HPDE6-E6E7 (cell line): ENCODE measurements around the gene TMEM169.
"Not testable (repeated sequence)": the region's sequence is repeated elsewhere in the genome, so short reads cannot be mapped to it uniquely, and the experiment has no call there.

Experiments used
- DNase-seq: peaks from one replicate; pipeline ENCODE4 v3.0.0; 2011; ENCODE audit warnings: missing footprints; ENCODE audit errors: extremely low spot score

The TMEM169 gene

DNA sequence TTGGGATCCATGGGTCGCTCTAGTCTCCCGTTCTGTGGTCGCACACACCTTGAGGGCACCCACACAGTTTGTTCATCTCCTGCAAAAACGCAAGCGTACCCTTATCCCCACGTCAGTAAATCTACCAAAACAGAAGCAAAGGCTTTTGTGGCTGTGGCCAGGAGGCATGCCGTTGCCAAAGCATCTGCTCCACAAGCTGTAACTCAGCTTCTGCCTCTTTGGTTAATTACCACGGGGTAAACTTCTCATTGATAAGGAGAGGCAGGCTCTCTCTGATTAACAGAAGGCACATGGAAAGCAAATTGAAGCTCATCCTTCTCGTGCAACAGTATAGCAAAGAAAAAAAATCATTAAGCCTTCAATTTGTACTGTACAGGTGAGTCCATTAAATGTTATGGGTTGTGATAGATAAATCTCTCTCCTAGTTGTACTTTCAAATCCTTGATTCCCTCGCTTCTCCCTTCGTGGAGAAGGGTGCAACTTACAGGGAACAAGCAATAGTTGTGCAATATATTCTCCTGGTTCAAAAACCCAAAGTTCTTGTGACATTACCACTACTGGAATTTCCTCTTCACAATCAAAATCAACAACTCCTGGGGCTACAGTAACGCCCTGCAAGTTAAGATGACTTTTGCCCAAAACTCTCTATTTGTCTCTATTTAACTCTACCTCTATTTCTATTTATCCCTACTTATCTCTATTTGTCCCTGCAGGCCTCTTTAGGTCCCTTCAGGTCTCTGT lies 10.4 kb upstream of the TMEM169 start:
- DNase-seq, result no peak

DNA sequence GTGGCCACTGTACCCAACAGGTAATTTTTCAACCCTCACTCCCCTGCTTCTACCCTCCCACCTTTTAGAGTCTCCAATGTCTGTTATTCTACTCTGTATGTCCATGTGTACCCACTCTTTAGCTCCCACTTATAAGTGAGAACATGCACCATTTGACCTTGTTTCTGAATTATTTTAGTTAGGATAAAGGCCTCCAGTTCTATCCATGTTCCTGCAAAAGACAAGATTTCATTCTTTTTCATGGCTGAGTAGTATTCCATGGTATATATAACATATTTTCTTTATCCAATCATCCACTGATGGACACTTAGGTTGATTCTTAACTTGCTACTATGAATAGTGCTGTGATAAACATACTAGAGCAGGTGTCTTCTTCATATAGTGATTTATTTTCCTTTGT lies 9.2 kb upstream of the TMEM169 start:
- no peak for DNase-seq

DNA sequence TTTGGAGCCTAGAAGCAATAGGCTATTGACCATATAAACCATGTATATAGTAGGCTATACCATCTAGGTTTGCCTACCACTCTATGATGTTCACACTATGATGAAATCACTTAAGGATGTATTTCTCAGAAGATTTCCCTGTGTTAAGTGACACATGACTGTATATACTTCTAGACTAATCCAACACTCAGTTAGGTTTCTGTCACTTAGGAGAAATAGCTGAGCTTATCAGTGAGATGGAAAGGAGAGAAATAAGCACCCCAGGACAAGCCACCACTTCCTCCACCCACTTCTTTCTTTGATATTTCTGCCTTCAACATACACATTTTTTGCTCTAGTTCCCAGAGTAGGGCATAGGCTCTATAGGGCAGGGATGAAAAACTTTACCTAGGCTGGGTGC lies 7.9 kb upstream of the TMEM169 start:
- DNase-seq, result no peak

DNA sequence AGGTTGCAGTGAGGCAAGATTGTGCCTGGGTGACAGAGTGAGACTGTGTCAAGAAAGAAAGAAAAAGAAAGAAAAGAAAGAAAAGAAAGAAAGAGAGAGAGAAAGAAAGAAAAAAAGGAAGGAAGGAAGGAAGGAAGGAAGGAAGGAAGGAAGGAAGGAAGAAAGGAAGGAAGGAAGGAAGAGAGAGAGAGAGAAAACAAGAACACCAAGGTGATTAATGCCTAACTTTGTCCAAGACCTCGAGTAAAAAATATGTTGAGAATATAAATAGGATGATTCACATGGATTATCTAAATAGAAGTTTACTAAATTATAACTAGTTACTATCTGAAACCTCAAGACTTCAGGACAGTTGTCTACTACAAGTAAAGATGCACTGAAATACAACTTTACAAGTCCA lies 7.3 kb upstream of the TMEM169 start:
- no peak for DNase-seq

DNA sequence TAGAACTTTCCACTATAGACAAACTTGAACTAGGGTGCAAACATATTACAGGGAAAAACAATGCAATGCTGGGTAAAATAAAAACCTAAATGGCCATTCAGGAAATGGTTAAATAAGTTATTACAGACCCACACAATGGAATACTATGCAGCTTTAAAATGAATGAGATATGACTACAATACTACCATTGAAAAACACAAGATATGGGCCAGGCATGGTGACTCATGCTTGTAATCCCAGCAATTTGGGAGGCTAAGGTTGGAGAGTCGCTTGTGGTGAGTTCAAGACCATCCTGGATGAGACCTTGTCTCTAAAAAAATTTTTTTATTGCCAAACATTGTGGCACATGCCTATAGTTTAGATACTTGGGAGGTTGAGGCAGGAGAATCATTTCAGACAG lies 6.9 kb upstream of the TMEM169 start:
- DNase-seq, result no peak

DNA sequence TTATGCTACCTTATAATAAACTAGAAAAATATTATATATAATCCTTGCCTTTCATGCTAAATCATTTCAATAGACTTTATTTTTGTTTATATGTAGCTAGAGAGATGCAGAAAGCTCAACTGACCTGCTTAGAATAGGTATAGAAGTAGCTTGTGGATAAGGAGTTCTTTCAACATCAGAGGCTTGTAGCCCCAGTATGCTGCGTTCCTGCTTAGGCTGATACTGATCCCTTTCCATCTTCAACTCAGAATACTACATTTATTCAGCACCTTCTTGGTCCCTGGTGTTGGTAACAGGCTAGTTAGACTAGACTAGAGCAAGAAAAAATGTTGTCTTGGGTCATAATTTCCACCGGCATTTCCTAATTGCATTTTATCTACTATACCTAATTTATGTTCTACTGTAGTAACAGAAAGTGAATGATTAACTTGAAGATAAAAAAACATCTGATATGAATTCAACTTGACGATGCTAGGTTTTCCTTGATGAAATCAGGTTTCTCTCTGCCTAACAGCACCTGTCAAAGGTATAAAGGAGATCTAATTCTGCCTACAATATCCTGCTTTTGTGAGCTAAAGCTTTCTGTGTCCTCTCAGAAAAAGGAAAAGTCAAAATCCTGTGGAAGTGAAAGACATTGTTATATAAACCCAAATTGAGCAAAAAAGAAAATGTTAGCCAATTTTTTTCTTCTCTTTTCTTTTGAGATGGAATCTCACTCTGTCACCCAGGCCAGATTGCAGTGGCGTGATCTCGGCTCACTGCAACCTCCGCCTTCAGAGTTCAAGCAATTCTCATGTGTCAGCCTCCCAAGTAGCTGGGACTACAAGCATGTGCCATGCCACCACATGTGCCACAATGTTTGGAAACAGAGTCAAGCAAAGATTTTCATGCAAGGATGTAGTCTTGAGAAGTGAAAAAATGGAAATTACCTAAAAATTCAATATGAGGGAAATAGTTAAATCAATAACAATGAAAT lies 5.9 kb upstream of the TMEM169 start:
- DNase-seq, result no peak

DNA sequence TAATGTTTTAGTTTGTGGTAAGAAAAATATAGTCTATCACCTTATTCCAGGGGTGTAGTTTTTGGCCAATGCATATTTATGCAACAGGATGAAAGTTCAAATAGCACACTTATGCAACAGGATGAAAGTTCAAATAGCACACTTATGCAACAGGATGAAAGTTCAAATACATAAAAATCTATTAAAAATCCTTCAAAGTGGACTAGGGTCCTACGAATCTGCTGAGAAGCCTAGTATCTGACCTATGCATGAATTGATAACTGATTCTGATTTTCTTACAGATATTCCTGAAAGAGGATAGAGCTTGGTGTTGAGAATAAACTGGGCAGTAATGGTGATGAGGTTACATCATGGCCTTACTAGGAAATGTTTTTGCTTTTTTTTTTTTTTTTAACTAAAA lies 2.9 kb upstream of the TMEM169 start:
- DNase-seq, result no peak

DNA sequence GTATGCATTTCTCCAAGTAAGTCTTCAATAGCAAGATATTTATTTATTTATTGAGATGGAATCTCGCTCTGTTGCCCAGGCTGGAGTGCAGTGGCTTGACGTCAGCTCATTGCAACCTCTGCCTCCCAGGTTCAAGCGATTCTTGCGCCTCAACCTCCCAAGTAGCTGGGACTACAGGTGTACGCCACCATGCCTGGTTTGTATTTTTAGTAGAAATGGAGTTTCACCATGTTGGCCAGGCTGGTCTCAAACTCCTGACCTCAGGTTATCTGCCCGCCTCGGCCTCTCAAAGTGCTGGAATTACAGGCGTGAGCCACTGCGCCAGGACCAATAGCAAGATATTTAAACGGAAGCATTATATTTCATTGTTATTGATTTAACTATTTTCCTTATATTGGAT lies 1.7 kb upstream of the TMEM169 start:
- not testable (repeated sequence) for DNase-seq

DNA sequence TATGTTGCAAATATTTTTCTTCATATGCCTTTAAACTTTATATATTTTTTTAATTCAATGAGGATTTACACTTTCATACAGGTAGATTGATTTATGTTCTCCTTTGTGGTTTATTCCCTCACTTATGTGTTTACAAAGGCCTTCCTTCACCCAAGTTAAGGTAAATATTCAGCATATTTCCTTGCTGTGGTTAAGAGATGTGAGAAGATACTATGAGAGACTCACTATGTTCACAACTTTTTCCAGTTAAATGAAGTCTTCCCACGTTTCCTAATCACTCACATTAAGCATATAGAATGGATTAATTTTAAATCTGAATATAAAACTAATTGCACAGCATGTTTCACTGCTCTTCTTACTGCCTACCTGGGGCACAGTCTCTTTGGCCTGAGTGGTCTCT lies 707 bp upstream of the TMEM169 start:
- no peak for DNase-seq

DNA sequence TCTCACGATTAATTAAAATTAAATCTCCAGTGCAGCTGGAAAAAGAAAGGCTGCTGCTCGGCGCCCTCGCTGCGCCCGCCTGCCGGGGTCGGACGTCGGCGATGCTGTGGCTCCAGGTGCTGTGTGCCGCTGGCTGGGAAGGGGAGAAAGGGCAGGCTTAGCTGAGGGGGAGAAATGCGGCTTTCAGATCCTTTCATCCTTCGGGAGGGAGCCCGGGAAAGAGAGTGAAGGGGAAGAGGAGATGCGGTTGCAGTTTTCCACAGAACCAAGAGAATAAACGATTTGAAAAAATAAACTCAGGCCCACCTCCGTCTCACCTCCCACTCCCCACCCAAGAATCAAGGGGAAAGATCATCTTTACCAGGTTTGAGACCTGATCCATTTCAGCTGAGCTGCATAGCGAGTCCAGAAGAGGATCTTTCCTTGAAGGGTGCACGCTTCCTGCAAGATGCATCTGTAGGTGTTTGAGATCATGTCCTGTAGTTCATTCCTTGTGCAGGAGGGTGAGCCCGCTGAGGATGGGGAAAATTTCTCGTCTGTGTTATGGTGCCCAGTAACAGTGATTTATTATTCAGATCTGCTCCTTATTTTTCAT lies 495 bp downstream of the TMEM169 start:
- DNase-seq, result no peak

DNA sequence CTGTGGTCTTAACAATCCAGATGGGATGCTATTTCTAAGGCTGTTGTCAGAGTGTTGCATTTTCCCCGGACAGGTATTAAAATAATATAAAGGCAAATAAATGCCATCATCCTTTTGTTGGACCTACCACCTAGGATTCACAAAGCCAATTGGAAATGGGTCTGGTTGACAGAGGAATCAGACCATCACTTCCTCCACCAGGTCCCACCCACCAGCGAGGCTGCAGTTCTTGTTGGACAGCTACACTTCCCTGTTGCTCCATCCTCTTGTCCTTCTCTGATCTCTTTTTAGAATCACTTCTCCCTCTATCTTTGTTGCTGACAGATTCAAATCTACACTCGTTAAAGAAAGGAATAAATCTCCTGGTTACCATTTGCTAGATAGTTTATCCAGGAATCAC lies 1.1 kb downstream of the TMEM169 start:
- DNase-seq, result no peak

DNA sequence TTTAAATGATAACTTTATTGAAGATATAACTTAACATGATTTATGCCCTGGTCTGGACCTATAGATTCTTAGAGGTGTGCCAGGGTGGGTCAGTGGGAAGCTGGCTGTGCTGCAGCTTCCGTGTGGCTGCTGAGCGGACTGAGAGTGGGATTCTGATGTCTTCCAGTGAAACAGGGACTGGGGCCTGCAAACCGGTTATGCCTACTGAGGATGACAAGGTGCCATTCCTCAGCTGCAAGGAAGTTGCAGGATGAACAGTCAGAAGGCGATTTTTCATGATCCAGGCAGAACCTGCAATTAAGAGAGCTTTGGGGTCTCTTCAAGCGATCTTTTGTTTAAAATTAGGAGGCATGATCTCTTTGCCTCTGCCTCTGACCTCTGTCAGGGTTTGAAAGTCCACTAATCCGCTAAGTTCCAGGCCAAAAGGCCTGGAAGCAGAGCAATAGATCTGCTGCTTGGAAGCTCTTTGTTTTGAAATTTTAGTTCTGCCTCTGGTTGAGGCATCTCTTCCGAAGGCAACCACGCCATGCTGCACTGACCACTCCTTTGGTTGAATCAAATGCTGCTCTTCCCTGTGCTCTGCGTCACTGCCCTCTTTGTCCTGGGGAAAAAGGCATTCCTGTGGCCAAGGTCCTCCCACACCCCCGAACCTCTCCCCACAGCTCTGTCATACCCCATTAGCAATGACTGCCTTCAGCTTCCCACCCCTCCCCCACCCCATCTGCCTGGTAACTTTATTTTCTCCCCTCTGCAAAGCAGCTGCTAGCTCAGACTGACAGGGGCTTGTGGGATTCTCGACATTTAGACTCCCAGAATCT lies 2.0 kb downstream of the TMEM169 start:
- no peak for DNase-seq

DNA sequence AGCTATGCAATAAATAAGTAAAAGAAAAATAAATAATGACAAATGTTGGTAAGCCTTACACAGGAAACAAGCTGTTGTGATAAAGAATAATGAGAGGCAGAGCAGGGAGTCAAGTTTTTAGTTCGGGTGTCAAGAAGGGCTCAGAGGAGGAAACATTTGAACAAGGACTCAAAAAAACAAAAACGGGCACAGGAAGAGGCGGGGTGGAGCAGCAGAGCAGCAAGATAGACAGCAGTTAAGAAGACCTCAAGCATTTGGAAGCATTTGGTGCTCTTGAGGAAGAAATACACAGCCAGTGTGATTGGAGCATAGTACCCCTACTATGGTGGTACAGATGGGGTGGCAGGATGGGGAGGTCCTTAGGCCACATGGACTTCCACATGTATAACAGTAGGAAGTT lies 2.8 kb downstream of the TMEM169 start:
- DNase-seq, result no peak

DNA sequence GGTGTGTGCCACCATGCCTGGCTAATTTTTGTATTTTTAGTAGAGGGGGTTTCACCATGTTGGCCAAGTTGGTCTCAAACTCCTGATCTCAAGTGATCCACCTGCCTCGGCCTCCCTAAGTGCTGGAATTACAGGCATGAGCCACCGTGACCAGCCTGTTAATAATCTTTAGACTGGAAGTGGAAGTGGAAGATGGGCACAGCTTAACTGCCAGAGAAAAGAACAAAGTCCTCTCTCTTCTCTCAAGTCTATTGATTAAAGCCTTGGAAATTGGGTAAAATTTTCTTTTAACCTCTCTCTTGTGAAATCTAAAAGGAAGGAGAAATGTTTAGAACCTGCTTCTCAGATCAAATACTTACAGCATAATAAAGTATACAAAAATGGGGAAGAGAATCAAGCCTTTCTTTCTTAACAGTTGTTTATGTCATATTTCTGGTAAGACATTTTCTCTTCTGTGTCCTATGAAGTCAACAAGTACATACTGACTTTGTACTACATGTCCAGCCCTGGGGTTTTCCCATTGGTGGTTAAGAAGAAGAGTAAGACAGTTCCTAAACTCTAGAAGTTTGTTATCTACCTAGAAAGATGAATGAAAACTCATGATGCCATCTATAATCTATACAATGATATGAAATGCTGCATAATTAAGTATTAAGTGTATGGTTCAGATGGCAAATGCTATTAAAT lies 4.6 kb downstream of the TMEM169 start:
- no peak for DNase-seq

DNA sequence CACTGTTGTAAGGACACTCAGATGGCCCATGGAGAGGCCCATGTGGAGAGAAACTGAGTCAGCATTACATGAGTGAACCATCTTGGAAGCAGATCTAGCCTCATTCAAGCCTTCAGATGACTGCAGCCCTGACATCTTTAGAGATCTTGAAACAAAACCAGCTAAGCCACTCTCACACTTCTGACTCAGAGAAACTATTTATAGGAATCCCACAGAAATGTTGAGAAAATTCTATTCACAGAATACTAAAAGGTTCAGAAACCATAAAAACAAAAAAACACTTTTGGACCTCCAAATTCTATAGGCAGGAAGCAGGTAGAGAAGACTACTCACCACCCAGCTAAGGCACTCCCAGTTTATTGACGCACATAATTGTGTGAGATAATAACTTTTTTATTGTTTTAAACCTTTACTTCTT lies 8.7 kb downstream of the TMEM169 start:
- no peak for DNase-seq

DNA sequence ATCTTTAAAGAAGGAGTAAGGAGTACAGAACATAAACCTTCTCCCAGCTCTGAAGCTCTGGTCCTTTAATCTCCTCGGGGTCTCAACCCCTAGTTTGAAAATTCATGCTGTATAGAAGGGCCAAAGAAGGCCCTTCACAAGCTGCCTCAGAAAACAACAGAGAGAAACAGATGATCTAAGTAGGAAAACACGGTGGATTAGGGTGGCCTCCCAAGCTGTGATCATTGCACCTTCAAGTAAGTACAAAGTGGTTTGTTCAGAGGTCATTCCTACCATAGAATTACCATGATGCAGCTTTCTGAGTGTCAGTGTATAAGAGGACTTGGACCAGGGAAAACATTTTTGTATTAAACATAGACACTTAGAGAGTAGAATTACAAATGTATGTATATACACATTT lies 10.9 kb downstream of the TMEM169 start:
- DNase-seq, result no peak

DNA sequence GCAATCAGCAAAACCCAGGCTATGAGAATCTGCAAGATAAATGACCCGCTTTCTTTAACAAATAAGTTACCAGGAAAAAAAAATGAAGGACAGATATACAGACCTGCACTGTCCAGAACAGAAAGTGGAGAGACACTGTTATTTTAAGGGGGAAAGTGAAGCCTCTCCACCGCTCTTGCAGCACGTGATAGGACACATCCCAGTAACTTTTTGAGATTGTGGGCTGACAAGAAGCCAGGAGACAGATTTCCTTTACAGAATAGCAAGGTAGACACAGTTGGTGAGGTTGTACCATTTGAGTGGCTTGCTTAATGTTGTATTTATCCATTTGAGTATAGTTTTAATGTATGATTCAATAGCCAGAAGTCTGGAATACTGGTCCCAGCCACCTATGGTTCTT lies 13.0 kb downstream of the TMEM169 start:
- DNase-seq, result no peak

DNA sequence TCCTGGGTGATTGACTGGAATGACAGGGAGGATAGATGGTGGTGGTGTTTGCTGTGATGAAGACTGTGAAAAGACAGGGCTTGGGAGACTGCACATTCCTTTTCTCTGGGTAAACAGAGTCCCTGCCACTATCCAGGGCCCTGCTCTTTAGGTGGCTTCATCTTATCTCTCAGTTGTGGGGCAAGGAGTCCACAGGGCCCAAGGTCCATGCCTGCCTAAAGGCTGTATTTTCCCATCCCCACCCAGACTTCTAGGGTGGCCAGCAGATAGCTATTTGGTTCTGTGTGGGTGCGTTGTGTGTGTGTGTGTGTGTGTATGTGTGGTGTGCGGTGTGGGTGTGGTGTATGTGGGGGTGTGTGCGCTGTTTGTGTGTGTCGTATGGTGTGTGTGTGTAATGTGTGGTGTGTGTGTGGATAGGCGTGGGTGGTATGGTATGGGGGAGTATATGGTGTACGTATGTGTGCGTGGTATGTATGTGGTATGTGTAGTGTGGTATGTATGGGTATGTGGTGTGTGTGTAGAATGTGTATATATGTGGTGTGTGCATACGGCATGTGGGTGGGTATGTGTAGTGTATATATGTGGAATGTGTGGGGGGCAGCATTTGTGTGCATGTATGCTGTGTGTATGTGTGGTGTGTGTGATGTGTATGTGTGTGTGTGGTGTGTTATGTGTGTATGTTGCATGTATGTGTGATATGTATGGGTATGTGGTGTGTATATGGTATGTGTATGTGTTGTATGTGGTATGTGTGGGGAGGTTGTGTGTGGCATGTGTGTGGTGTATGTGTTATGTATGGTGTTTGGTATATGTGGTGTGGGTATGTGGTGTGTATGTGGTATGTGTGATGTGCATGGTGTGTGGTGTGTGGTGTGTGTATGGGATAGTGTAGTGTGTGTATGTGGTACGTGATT lies 17.0 kb downstream of the TMEM169 start:
- DNase-seq, result no peak

DNA sequence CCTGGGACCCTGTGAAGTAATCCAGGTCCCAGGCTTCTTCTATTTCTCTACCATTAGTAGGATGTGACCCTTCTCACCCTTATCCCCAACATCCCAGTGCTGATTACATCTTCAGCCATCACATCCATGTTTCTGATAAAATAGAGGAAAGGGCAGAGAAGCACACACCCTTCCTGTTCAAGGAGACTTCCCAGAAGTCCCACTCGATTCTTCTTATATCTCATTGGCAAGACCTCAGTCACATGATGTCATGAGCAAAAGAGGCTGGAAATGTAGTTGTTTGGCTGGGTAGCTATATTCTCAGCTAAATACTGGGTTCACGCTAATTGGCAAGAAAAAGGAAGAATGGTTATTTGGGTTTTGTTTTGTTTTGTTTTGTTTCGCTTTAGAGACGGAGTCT lies 19.4 kb downstream of the TMEM169 start:
- no peak for DNase-seq

DNA sequence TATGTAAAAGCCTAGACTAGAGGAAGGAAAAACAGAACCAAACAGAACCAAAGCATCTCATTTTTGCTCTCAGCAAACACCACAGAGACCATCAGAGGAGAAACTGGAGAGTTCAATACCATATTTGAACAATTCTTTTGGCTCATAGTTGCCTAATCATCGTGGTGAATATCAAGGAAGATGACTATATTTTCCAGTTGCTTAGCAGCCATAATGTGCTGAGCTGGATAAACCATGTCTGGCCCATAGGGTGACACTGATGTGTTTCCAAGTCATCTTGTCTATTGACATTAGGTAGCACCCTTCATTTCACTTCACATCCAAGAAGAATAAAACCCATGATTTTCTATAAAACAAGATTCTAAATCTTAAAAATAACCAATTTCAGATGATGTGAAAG lies 21.5 kb downstream of the TMEM169 start:
- DNase-seq, result no peak
